Measurements from ENCODE around the gene PDZD4.
A peak's percentile ranks its signal among the peaks of the same experiment; 100 is the strongest.

GRCh38 chrX:153765138-153766079 lies 64.9 kb downstream of the PDZD4 start:
- TF ChIP-seq, protein P1, sequence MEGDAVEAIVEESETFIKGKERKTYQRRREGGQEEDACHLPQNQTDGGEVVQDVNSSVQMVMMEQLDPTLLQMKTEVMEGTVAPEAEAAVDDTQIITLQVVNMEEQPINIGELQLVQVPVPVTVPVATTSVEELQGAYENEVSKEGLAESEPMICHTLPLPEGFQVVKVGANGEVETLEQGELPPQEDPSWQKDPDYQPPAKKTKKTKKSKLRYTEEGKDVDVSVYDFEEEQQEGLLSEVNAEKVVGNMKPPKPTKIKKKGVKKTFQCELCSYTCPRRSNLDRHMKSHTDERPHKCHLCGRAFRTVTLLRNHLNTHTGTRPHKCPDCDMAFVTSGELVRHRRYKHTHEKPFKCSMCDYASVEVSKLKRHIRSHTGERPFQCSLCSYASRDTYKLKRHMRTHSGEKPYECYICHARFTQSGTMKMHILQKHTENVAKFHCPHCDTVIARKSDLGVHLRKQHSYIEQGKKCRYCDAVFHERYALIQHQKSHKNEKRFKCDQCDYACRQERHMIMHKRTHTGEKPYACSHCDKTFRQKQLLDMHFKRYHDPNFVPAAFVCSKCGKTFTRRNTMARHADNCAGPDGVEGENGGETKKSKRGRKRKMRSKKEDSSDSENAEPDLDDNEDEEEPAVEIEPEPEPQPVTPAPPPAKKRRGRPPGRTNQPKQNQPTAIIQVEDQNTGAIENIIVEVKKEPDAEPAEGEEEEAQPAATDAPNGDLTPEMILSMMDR (IDR thresholded peaks at IDR 0.05): no peak
- peak in 1 of 2 donors; percentile 12 for TF ChIP-seq POLR2A (IDR thresholded peaks at IDR 0.05)
